Spleen (tissue), 11 donors: ENCODE data around the gene TENM3. TPM values are rescaled to one million over a fixed set of nuclear protein-coding genes. Genes with fewer than 3 reads are reported as not detected.

Experiments used
- DNase-seq: peaks from one replicate; pipeline ENCODE4 v3.0.0-alpha.2; 2020
- H3K27ac ChIP-seq, 8 donors: fragments of 200-600 bp; sonication (generic) in 7 of 8; 1 replicate in 4 of 8; 2 replicates in 4 of 8; pipeline versions ENCODE4 v1.5.0 to v1.8.0; 2016 to 2021; ENCODE audit warnings: inconsistent platforms in 4 of 8, mild to moderate bottlenecking in 4 of 8, moderate library complexity in 1 of 8
- H3K27me3 ChIP-seq, 7 donors: fragments of 200-600 bp; sonication (generic) in 6 of 7; replicated peaks in 1 of 7; 1 replicate in 4 of 7; 2 replicates in 3 of 7; pipeline versions ENCODE4 v1.5.0 to v1.8.0; 2016 to 2021; ENCODE audit warnings: inconsistent platforms in 3 of 7, mild to moderate bottlenecking in 1 of 7
- H3K36me3 ChIP-seq, 6 donors: fragments of 200-600 bp; sonication (generic) in 5 of 6; 1 replicate in 4 of 6; 2 replicates in 2 of 6; pipeline versions ENCODE4 v1.5.0 to v1.8.0; 2016 to 2021; ENCODE audit warnings: inconsistent platforms in 2 of 6
- H3K4me1 ChIP-seq, 6 donors: fragments of 200-600 bp; sonication (generic) in 5 of 6; 1 replicate in 3 of 6; 2 replicates in 3 of 6; pipeline versions ENCODE4 v1.5.0 to v1.8.0; 2016 to 2021; ENCODE audit warnings: inconsistent platforms in 3 of 6
- H3K4me3 ChIP-seq, 8 donors: fragments of 200-600 bp; sonication (generic) in 7 of 8; 1 replicate in 4 of 8; 2 replicates in 4 of 8; pipeline versions ENCODE4 v1.5.0 to v1.8.0; 2016 to 2021; ENCODE audit warnings: inconsistent platforms in 4 of 8, mild to moderate bottlenecking in 4 of 8, moderate library complexity in 2 of 8
- H3K9me3 ChIP-seq, 8 donors: fragments of 200-600 bp; sonication (generic) in 7 of 8; 1 replicate in 4 of 8; 2 replicates in 4 of 8; pipeline versions ENCODE4 v1.5.0 to v1.8.0; 2016 to 2021; ENCODE audit warnings: inconsistent platforms in 4 of 8
- POLR2A ChIP-seq, 3 donors: fragments of 450-650 bp; IDR thresholded peaks; one replicate each; pipeline ENCODE4 v1.5.1; 2017; ENCODE audit warnings: antibody characterized with exemption in 3 of 3, mild to moderate bottlenecking in 1 of 3
- POLR2AphosphoS5 ChIP-seq, 3 donors: sonication (generic); formaldehyde crosslinking; IDR thresholded peaks; one replicate each; pipeline ENCODE4 v1.5.1; 2017; ENCODE audit warnings: antibody characterized with exemption in 3 of 3
- WGBS, 5 donors: extraction: QIAGEN DNeasy Blood & Tissue Kit in 3 of 5; methylation state at CpG; one replicate each; pipeline versions ENCODE4 v1.1.5 to v1.1.7; 2013 to 2018; 5-methylcytosine and 5-hydroxymethylcytosine counted together
- intact Hi-C: fragments of 100-400 bp; cut with DNase I; formaldehyde crosslinking; loops from one replicate; pipeline ENCODE4 v1.15.0; 2023; ENCODE audit warnings: low total_unique reads
- polyA plus RNA-seq, 3 donors: library from polyadenylated mRNA; stranded (reverse); fragments of 200-250 nt; gene quantifications; one replicate each; pipeline ENCODE4 v1.2.1, GENCODE V29; 2013
- total RNA-seq, 7 donors: library from RNA; depleted of rRNA in 3 of 7; stranded (reverse); fragments of >200 nt in 3 of 7; fragmentation: NEBNext Ultra II Directional in 4 of 7; extraction: Animal tissue kit (Norgen Biotek cat#: 25700) in 4 of 7; gene quantifications; one replicate each; pipeline versions ENCODE4 v1.1.0 to v1.2.1, GENCODE V29; 2016 to 2021
- TF ChIP-seq, protein P1 (sequence below), 11 experiments: fragments of 200-600 bp in 7 of 11; fragments of 450-650 bp in 4 of 11; sonication (generic) in 4 of 11; IDR thresholded peaks in 8 of 11; conservative IDR thresholded peaks in 3 of 11; 1 replicate in 7 of 11; 2 replicates in 4 of 11; pipeline versions ENCODE4 v1.4.0 to v1.8.0; 2016 to 2021; ENCODE audit warnings: antibody characterized with exemption in 11 of 11, inconsistent platforms in 4 of 11, mild to moderate bottlenecking in 1 of 11
- donor health status: healthy with polysubstance abuse.
- donor health status: DM: no; HTN: no; CAD: no; lungs with moderate emphysema.
- donor health status: DM: no; HTN: no; CAD: no.
- donor health status: Bipolar disorder and iron deficiency.
- donor health status: healthy.
- donor health status: DM: no; HTN: no; CAD: no.
- donor health status: DM: yes; HTN: yes; CAD: no.

The TENM3 gene
- total and polyA plus RNA-seq, 10 donors = 0.37 to 45.6 (median 17.7) TPM

DNA sequence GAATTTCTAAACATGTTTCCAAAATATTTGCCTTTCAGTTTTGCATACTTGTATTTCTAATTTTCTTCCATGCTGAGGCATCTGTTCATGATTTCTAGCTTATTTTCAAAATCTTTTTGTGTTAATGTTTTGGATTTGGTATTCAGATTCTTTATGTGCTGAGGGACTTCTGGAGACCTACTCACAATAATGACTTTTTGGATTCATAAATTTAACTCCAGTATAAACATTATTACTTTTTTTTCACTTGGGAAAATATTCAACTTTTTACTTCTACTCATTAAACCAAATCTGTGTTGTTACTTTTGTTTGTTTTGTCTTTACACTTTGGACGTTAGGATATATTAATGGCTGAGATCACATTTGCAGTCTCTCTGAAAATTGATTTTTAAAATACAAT is 183.7 kb downstream of the TENM3 start:
- TF ChIP-seq POLR2A (IDR thresholded peaks at IDR 0.05) (no peak), POLR2AphosphoS5 (IDR thresholded peaks at IDR 0.05) (no peak)
- TF ChIP-seq, protein P1, sequence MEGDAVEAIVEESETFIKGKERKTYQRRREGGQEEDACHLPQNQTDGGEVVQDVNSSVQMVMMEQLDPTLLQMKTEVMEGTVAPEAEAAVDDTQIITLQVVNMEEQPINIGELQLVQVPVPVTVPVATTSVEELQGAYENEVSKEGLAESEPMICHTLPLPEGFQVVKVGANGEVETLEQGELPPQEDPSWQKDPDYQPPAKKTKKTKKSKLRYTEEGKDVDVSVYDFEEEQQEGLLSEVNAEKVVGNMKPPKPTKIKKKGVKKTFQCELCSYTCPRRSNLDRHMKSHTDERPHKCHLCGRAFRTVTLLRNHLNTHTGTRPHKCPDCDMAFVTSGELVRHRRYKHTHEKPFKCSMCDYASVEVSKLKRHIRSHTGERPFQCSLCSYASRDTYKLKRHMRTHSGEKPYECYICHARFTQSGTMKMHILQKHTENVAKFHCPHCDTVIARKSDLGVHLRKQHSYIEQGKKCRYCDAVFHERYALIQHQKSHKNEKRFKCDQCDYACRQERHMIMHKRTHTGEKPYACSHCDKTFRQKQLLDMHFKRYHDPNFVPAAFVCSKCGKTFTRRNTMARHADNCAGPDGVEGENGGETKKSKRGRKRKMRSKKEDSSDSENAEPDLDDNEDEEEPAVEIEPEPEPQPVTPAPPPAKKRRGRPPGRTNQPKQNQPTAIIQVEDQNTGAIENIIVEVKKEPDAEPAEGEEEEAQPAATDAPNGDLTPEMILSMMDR (IDR thresholded peaks at IDR 0.05 in 8 of 11, conservative IDR thresholded peaks at IDR 0.05 in 3 of 11) = no peak

DNA sequence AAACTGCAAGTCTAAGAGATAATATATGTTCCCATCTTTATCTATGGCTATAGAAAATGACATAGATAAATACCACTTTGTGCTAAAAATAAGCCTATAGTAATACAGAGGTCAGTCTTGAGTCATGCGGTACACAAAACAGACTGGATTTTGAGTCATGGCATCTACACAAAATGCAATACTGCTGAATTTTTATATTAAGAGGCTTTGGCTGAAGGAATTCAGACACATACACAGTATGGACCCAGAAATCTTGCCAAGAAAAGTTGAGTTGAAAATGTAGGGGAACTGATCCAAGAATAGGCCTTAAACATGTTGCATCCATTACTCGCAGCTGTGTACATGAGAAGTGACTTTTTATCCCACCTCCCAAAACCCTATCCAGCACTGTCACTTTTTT is 184.4 kb downstream of the TENM3 start:
- Histone ChIP-seq H3K27ac (no peak overlapping the region), H3K36me3 (no peaks in the 10 kb centered on the region), H3K4me1 (no peaks in the 10 kb centered on the region), H3K27me3 (no peaks in the 10 kb centered on the region), H3K4me3 (no peak overlapping the region), H3K9me3 (no peaks in the 10 kb centered on the region)
- no peak for DNase-seq
- TF ChIP-seq, protein P1 (IDR thresholded peaks at IDR 0.05 in 8 of 11, conservative IDR thresholded peaks at IDR 0.05 in 3 of 11) = no peak
- no peak for TF ChIP-seq POLR2AphosphoS5 (IDR thresholded peaks at IDR 0.05)
- TF ChIP-seq POLR2A (IDR thresholded peaks at IDR 0.05) = no peak
- intact Hi-C loops = no loop called here
- 84 to 96% (median 92%) methylated on average over 2 of the region's 2 CpGs for WGBS, 5 donors

More for the DNA sequence above, 183.7 kb downstream of the TENM3 start:
- Histone ChIP-seq H3K4me1 (no peaks in the 10 kb centered on the region), H3K36me3 (no peaks in the 10 kb centered on the region), H3K27me3 (no peaks in the 10 kb centered on the region), H3K4me3 (no peak overlapping the region), H3K27ac (no peak overlapping the region), H3K9me3 (no peaks in the 10 kb centered on the region)
- WGBS, 5 donors = 55 to 84% (median 67%) methylated on average over 1 of the region's 1 CpG
- no peak for DNase-seq
- intact Hi-C loops = no loop called here

DNA sequence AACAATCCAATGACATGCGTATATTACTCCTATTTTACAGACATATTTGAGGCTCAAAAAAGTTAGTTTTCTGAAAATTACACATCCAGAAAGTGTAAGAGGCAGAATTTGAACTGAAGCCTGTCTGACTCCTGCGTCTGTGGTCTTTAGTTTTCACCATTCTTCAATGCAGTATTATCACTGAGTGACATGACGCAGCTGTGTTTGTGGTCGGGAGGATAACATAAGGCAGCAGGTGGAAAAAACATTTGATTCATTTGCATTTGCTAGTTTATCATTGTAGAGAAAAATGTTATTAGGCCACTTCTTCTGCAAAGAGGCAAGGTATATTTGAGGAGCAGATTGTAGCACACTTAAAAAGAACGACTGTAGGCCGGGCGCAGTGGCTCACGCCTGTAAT is 186.7 kb downstream of the TENM3 start:
- H3K36me3 ChIP-seq = no peaks in the 10 kb centered on the region
- no peak overlapping the region for H3K27ac ChIP-seq
- no peaks in the 10 kb centered on the region for H3K4me1 ChIP-seq
- no peaks in the 10 kb centered on the region for H3K27me3 ChIP-seq
- H3K9me3 ChIP-seq = no peaks in the 10 kb centered on the region
- TF ChIP-seq, protein P1 (IDR thresholded peaks at IDR 0.05 in 8 of 11, conservative IDR thresholded peaks at IDR 0.05 in 3 of 11) = no peak
- TF ChIP-seq POLR2AphosphoS5 (IDR thresholded peaks at IDR 0.05) = no peak
- no peak for TF ChIP-seq POLR2A (IDR thresholded peaks at IDR 0.05)
- intact Hi-C loops = no loop called here
- no peak overlapping the region for H3K4me3 ChIP-seq
- no peak for DNase-seq
- 77 to 92% (median 83%) methylated on average over 8 of the region's 8 CpGs for WGBS, 5 donors

DNA sequence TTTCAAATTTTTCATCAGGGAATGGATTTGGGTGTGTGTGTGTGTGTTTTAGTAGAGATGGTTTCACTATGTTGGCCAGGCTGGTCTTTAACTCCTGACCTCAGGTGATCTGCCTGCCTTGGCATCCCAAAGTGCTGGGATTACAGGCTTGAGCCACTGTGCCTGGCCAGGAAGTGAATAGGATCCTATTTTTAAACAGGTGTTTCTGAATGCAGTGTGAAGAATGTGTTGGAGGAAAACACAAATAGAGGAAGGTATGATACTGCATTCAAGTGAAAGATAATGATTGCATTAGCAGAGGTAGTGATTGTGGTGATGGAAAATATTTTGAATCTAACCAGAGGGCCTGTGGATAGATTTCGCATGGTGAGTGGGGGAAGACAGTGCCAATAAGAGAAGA is 189.6 kb downstream of the TENM3 start:
- no peak for DNase-seq
- Histone ChIP-seq H3K4me1 (no peaks in the 10 kb centered on the region), H3K4me3 (no peak overlapping the region), H3K9me3 (no peaks in the 10 kb centered on the region), H3K27me3 (peaks cover 0 to 8% (median 0%) of the 10 kb centered on the region in 7 donors), H3K36me3 (no peaks in the 10 kb centered on the region), H3K27ac (no peak overlapping the region)
- intact Hi-C loops = no loop called here
- 72 to 88% (median 76%) methylated on average over 1 of the region's 1 CpG for WGBS, 5 donors
- no peak for TF ChIP-seq POLR2AphosphoS5 (IDR thresholded peaks at IDR 0.05)

DNA sequence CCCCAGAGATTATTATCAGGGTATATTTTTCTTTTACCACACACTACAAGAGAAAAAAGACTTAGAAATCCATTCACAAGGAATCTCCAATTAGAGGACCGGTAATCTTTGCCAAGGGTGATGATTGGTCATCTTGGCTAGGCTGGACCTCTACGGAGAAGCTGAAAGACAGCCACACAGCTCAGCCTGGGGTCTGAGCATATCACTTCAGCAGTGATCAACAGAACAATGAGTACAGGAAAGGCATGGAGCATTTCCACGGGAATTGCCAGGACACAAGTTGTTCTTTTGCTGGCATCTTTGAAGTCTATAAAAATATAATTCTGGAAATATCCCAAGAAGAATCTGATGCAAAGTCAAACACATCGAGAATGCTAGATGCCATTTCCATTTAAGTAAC is 191.5 kb downstream of the TENM3 start:
- no peaks in the 10 kb centered on the region for H3K9me3 ChIP-seq
- TF ChIP-seq, protein P1 (IDR thresholded peaks at IDR 0.05 in 8 of 11, conservative IDR thresholded peaks at IDR 0.05 in 3 of 11) = no peak
- TF ChIP-seq POLR2A (IDR thresholded peaks at IDR 0.05) = no peak
- TF ChIP-seq POLR2AphosphoS5 (IDR thresholded peaks at IDR 0.05) = no peak
- H3K4me3 ChIP-seq = no peak overlapping the region
- WGBS, 5 donors = 74 to 83% (median 82%) methylated on average over 4 of the region's 4 CpGs
- no peak for DNase-seq
- intact Hi-C loops = no loop called here
- no peak overlapping the region for H3K27ac ChIP-seq
- no peaks in the 10 kb centered on the region for H3K36me3 ChIP-seq
- H3K4me1 ChIP-seq = no peaks in the 10 kb centered on the region
- H3K27me3 ChIP-seq = peaks cover 0 to 8% (median 0%) of the 10 kb centered on the region in 7 donors
